Measurements from ENCODE around the gene NKPD1. TPM values are rescaled to one million over a fixed set of nuclear protein-coding genes. Genes with fewer than 3 reads are reported as not detected.

The NKPD1 gene
- total and polyA plus RNA-seq, 9 of the 15 experiments (the other 6 are each of a cell fraction or from before 2014, with no cell fraction given), result 0.03 to 0.09 (median 0.04) TPM; not detected in 5

DNA sequence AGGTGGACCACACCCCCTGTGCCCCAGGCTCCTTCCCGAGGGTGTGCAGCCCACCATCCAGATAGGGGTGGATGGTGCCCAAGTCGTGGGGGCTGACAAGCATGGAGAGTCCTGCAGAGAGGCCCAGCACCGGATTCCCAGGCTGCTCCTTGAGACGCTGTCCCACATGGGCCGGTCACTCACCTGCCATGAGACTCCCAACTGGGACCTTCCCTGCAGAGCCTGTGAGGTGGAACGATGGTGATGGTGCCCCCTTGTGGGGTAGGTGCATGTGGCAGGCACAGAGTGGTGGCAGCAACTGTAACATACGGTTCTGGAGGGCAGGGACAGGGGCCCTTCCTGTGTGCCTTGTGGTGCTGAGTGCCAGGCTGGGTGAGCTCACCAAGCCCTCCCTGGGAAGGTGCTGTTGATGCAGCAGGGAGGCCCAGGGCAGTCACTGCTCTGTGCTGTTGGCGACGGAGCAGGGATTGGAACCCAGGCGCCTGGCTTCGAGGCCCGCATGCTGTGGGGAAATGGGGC is 34.7 kb downstream of the NKPD1 start (continued):
- TF ChIP-seq STAG1 (CRISPR knock-in tag; IDR thresholded peaks at IDR 0.05; ENCODE audit: borderline replicate concordance), result peak; percentile 26; the same call in 1 of the 2 replicates
- TF ChIP-seq, protein P1, sequence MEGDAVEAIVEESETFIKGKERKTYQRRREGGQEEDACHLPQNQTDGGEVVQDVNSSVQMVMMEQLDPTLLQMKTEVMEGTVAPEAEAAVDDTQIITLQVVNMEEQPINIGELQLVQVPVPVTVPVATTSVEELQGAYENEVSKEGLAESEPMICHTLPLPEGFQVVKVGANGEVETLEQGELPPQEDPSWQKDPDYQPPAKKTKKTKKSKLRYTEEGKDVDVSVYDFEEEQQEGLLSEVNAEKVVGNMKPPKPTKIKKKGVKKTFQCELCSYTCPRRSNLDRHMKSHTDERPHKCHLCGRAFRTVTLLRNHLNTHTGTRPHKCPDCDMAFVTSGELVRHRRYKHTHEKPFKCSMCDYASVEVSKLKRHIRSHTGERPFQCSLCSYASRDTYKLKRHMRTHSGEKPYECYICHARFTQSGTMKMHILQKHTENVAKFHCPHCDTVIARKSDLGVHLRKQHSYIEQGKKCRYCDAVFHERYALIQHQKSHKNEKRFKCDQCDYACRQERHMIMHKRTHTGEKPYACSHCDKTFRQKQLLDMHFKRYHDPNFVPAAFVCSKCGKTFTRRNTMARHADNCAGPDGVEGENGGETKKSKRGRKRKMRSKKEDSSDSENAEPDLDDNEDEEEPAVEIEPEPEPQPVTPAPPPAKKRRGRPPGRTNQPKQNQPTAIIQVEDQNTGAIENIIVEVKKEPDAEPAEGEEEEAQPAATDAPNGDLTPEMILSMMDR (IDR thresholded peaks at IDR 0.05 in 2 of 3, conservative IDR thresholded peaks at IDR 0.05 in 1 of 3; ENCODE audit: insufficient read depth in 2 of 3, low read depth in 1 of 3, low read length in 3 of 3), result peak; percentile 82 to 90 (median 83)
- TF ChIP-seq ARID2 (IDR thresholded peaks at IDR 0.05), result no peak
- peak; percentile 83 for TF ChIP-seq SMC3 (conservative IDR thresholded peaks at IDR 0.05; ENCODE audit: insufficient read depth, low read depth, low read length)
- TF ChIP-seq, protein P2, sequence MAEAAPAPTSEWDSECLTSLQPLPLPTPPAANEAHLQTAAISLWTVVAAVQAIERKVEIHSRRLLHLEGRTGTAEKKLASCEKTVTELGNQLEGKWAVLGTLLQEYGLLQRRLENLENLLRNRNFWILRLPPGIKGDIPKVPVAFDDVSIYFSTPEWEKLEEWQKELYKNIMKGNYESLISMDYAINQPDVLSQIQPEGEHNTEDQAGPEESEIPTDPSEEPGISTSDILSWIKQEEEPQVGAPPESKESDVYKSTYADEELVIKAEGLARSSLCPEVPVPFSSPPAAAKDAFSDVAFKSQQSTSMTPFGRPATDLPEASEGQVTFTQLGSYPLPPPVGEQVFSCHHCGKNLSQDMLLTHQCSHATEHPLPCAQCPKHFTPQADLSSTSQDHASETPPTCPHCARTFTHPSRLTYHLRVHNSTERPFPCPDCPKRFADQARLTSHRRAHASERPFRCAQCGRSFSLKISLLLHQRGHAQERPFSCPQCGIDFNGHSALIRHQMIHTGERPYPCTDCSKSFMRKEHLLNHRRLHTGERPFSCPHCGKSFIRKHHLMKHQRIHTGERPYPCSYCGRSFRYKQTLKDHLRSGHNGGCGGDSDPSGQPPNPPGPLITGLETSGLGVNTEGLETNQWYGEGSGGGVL (CRISPR knock-in tag; IDR thresholded peaks at IDR 0.05), result no peak
- TF ChIP-seq, protein P3, sequence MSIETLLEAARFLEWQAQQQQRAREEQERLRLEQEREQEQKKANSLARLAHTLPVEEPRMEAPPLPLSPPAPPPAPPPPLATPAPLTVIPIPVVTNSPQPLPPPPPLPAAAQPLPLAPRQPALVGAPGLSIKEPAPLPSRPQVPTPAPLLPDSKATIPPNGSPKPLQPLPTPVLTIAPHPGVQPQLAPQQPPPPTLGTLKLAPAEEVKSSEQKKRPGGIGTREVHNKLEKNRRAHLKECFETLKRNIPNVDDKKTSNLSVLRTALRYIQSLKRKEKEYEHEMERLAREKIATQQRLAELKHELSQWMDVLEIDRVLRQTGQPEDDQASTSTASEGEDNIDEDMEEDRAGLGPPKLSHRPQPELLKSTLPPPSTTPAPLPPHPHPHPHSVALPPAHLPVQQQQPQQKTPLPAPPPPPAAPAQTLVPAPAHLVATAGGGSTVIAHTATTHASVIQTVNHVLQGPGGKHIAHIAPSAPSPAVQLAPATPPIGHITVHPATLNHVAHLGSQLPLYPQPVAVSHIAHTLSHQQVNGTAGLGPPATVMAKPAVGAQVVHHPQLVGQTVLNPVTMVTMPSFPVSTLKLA (conservative IDR thresholded peaks at IDR 0.05), result peak in 1 of 2 experiments; percentile 58; a peak in 3 of 4 replicates
- 0 out of 2 replicates have a peak, but pooled peaks have one; percentile 16 for TF ChIP-seq CEBPG (CRISPR knock-in tag; IDR thresholded peaks at IDR 0.05)
- no peak for TF ChIP-seq CEBPG (tag; conservative IDR thresholded peaks at IDR 0.05 in 1 of 2, IDR thresholded peaks at IDR 0.05 in 1 of 2)
- TF ChIP-seq XRCC5 (IDR thresholded peaks at IDR 0.05; ENCODE audit: low read depth, low read length), result peak; percentile 75; the same call in 1 of the 2 replicates
- TF ChIP-seq SAFB2 (IDR thresholded peaks at IDR 0.05; ENCODE audit: borderline replicate concordance, low read depth, low read length, severe bottlenecking), result no peak
- TF ChIP-seq HDGF (IDR thresholded peaks at IDR 0.05), result peak; percentile 87
- TF ChIP-seq IRF2 (CRISPR knock-in tag; IDR thresholded peaks at IDR 0.05), result no peak
- TF ChIP-seq GABPB2 (CRISPR knock-in tag; conservative IDR thresholded peaks at IDR 0.05), result no peak
- TF ChIP-seq, protein P4, sequence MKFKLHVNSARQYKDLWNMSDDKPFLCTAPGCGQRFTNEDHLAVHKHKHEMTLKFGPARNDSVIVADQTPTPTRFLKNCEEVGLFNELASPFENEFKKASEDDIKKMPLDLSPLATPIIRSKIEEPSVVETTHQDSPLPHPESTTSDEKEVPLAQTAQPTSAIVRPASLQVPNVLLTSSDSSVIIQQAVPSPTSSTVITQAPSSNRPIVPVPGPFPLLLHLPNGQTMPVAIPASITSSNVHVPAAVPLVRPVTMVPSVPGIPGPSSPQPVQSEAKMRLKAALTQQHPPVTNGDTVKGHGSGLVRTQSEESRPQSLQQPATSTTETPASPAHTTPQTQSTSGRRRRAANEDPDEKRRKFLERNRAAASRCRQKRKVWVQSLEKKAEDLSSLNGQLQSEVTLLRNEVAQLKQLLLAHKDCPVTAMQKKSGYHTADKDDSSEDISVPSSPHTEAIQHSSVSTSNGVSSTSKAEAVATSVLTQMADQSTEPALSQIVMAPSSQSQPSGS (CRISPR knock-in tag; IDR thresholded peaks at IDR 0.05), result no peak
- TF ChIP-seq RBM15 (IDR thresholded peaks at IDR 0.05; ENCODE audit: insufficient read depth, low read length), result no peak
- peak; percentile 28 for TF ChIP-seq ZFP36 (IDR thresholded peaks at IDR 0.05; ENCODE audit: low read depth, low read length, partially characterized antibody)
- TF ChIP-seq, protein P5, sequence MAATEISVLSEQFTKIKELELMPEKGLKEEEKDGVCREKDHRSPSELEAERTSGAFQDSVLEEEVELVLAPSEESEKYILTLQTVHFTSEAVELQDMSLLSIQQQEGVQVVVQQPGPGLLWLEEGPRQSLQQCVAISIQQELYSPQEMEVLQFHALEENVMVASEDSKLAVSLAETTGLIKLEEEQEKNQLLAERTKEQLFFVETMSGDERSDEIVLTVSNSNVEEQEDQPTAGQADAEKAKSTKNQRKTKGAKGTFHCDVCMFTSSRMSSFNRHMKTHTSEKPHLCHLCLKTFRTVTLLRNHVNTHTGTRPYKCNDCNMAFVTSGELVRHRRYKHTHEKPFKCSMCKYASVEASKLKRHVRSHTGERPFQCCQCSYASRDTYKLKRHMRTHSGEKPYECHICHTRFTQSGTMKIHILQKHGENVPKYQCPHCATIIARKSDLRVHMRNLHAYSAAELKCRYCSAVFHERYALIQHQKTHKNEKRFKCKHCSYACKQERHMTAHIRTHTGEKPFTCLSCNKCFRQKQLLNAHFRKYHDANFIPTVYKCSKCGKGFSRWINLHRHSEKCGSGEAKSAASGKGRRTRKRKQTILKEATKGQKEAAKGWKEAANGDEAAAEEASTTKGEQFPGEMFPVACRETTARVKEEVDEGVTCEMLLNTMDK (IDR thresholded peaks at IDR 0.05; ENCODE audit: borderline replicate concordance, insufficient read depth, low read depth, low read length, poor library complexity, severe bottlenecking), result peak; percentile 91
- peak; percentile 20; the same call in 1 of the 2 replicates for TF ChIP-seq POLR2G (IDR thresholded peaks at IDR 0.05; ENCODE audit: low read depth, low read length)

Measured in K562 (cell line).